NT2/D1 (cell line): ENCODE results near the gene AMIGO1.
A peak's percentile ranks its signal among the peaks of the same experiment; 100 is the strongest.

Experiments used
- DNase-seq: peaks from one replicate; pipeline ENCODE4 v3.0.0-alpha.2; 2011; ENCODE audit warnings: low read depth, low spot score
- H3K27me3 ChIP-seq: 2 replicates; pipeline ENCODE4 v1.6.0; 2011; ENCODE audit warnings: mild to moderate bottlenecking; ENCODE audit not compliant: insufficient read length, insufficient read depth
- H3K36me3 ChIP-seq: 2 replicates; pipeline ENCODE4 v1.6.1; 2011; ENCODE audit warnings: mild to moderate bottlenecking, low read length, mixed read lengths; ENCODE audit not compliant: insufficient read depth, insufficient read length
- H3K4me1 ChIP-seq: 2 replicates; pipeline ENCODE4 v1.5.1; 2011; ENCODE audit not compliant: insufficient read depth, insufficient read length
- H3K4me3 ChIP-seq: 2 replicates; pipeline ENCODE4 v1.5.1; 2011; ENCODE audit warnings: low read depth; ENCODE audit not compliant: insufficient read length
- H3K9ac ChIP-seq: 2 replicates; pipeline ENCODE4 v1.6.0; 2011; ENCODE audit warnings: low read depth; ENCODE audit not compliant: insufficient read length
- H3K9me3 ChIP-seq: 2 replicates; pipeline ENCODE4 v1.5.1; 2011; ENCODE audit warnings: mild to moderate bottlenecking, low read length; ENCODE audit not compliant: insufficient read depth
- SUZ12 ChIP-seq: IDR thresholded peaks from 2 replicates; pipeline ENCODE4 v1.6.1; 2011; ENCODE audit not compliant: insufficient read length, insufficient read depth; ENCODE audit errors: extremely low read depth
- YY1 ChIP-seq: IDR thresholded peaks from 2 replicates; pipeline ENCODE4 v1.6.1; 2011; ENCODE audit not compliant: insufficient read length, insufficient read depth
- ZNF274 ChIP-seq: IDR thresholded peaks from 2 replicates; pipeline ENCODE4 v1.6.1; 2011; ENCODE audit warnings: mild to moderate bottlenecking, low read depth, low read length

Gene AMIGO1

DNA sequence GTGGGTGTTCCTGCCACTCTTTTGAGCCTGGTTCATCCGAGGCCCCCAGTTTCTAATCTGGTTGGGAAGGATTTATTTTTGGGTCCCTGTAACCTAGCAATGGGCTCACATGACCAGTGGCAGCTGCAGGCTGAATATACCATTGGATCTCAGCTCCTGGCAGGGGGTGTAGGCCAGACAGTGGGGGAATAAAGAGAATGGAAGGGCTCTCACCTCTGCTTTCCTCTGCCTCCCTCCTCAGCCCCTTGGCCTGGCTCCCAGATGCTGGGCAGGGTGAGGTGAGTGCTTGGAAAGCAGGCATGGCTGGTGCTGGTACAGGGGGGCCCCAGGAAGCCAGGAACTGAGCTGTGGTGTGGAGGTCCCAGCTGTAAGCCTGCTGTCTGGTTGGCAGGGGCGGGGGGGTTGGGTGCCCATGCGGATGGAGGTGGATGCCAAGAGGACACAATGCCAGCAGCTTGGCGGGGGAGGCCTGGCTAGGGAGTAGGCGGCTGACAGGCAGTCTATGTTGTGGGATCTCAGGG is 26.5 kb upstream of the AMIGO1 start:
- DNase-seq = no peak

DNA sequence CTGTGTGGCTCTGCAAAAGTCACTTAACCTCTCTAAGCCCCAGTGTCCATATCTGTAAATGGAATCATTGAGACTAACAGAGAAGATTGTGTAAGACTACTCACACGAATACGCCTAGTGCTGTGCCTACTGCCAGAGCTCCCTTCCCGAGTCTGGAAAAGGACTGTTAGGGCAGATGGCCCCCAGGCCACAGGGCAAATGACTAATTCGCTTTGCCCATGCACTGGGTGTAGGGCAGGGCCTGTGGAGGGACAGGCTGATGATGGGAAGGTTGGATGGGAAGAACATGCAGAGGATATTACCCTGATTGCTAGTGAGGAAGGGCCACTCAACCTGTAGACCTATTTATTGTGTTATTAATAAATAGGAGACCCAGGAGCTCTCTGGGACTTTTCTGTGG is 26.0 kb upstream of the AMIGO1 start:
- TF ChIP-seq SUZ12 = no peak
- TF ChIP-seq ZNF274 = no peak
- no peak for TF ChIP-seq YY1
- H3K9ac ChIP-seq = no peak overlapping the region
- H3K4me1 ChIP-seq = peaks cover 19% of the 10 kb centered on the region
- H3K27me3 ChIP-seq = peaks cover 12% of the 10 kb centered on the region
- DNase-seq = no peak
- H3K36me3 ChIP-seq = no peaks in the 10 kb centered on the region
- no peaks in the 10 kb centered on the region for H3K9me3 ChIP-seq
- H3K4me3 ChIP-seq = no peak overlapping the region

More for the DNA sequence above, 26.5 kb upstream of the AMIGO1 start:
- Histone ChIP-seq H3K4me1 (peaks cover 20% of the 10 kb centered on the region), H3K9ac (no peak overlapping the region), H3K9me3 (no peaks in the 10 kb centered on the region), H3K27me3 (peaks cover 7% of the 10 kb centered on the region), H3K4me3 (no peak overlapping the region), H3K36me3 (no peaks in the 10 kb centered on the region)
- no peak for TF ChIP-seq YY1
- TF ChIP-seq ZNF274 = no peak
- no peak for TF ChIP-seq SUZ12

DNA sequence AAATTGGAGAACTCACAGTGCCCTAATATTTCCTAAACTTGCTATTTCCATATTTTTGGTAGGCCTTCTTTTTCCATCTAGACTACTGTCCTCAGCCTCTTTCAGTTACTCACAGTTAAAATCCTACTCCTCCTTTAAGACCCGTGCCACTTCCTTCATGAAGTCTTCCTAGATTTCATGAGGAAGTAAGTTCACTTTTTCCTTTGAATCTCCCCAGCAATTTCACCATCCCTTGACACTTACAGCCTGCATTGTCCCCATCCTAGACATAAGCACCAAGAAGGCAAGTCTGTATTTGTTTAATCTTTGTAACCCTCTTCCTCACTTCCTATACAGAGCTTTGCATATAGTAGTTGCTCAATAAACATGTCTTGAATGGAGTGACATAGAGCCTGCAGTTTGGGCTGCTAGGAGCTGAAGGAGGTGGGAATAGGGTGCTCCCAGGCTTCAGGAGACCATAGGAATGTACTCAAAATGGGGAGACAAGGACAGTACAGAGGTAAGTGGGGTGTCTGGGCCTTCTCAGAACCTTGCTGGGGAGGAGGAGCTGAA is 24.9 kb upstream of the AMIGO1 start:
- H3K4me3 ChIP-seq = no peak overlapping the region
- no peaks in the 10 kb centered on the region for H3K36me3 ChIP-seq
- no peak for DNase-seq
- no peaks in the 10 kb centered on the region for H3K9me3 ChIP-seq
- H3K9ac ChIP-seq = no peak overlapping the region
- H3K27me3 ChIP-seq = peaks cover 12% of the 10 kb centered on the region
- no peak for TF ChIP-seq SUZ12
- no peak for TF ChIP-seq ZNF274
- TF ChIP-seq YY1 = no peak
- peaks cover 16% of the 10 kb centered on the region for H3K4me1 ChIP-seq

DNA sequence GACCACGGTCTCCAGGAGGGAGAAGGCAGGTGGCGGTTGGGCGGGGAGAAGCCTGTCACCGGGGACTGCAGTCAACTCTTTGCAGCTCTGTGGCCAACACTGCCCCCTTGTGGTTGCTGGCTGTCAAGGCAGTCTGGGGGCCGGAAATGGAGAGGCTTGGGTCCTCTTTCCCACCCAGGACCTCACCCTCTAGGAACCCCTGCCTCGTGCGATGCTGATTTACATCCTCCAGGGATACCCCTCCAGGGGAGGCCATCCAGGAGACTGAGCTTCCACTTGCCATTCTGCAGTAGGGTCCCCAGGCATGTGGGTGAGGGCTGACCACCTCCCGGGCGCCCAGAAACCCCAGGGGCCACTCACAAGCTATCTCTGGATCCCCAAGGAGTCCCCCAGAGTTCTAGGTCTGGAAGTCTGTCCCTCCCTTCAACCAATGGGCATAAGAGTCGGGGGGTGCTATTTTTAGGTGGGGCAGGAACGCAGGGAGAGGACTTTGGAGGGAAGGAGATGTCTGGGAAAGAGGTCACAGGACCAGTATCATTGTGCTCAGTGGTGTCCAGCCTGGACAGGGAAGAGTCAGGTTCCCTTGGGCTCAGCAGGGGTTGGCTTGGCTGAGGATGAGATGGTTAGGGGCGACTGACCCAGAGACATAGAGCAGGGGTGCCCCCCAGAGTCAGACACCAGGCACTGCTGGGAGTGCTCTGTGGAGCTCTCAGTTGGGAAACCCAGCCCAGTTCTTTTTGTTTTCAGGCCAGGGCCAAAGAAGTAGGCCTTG is 23.0 kb upstream of the AMIGO1 start:
- H3K4me1 ChIP-seq = peaks cover 13% of the 10 kb centered on the region
- H3K4me3 ChIP-seq = no peak overlapping the region
- no peaks in the 10 kb centered on the region for H3K36me3 ChIP-seq
- TF ChIP-seq ZNF274 (no peak), SUZ12 (no peak), YY1 (no peak)
- H3K9me3 ChIP-seq = no peaks in the 10 kb centered on the region
- peak; percentile 77 for DNase-seq
- H3K27me3 ChIP-seq = peaks cover 13% of the 10 kb centered on the region
- peak overlapping the region; percentile 17 for H3K9ac ChIP-seq

DNA sequence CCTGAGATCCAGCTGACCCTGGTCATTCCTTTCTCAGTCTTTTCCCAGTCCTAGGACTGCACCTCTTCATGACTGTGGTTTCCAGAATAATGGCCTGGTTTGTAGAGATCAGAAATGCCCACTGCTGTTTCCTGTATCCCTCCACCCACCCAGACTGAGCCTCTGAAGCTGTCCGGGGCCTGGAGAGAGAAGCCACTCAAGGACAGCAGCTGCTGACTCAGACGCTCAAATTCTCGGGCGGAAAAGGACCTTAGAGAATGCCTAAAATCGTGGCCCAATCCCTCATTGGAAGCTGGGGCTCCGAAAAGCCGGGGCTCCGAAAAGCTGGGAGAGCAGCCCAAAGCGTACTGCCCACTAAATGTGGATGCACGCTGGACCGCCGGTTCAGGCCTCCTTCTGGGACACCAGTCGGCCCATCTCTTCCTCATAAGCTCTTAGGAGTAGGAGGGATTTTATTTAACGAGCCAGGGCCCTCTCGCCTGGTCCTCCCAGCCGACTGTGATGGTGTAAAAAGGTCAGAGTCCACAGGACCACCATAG is 22.4 kb upstream of the AMIGO1 start:
- H3K9ac ChIP-seq = no peak overlapping the region
- H3K4me3 ChIP-seq = no peak overlapping the region
- H3K9me3 ChIP-seq = no peaks in the 10 kb centered on the region
- no peaks in the 10 kb centered on the region for H3K36me3 ChIP-seq
- TF ChIP-seq ZNF274 (no peak), SUZ12 (no peak), YY1 (no peak)
- peaks cover 13% of the 10 kb centered on the region for H3K4me1 ChIP-seq
- H3K27me3 ChIP-seq = peaks cover 19% of the 10 kb centered on the region
- no peak for DNase-seq

DNA sequence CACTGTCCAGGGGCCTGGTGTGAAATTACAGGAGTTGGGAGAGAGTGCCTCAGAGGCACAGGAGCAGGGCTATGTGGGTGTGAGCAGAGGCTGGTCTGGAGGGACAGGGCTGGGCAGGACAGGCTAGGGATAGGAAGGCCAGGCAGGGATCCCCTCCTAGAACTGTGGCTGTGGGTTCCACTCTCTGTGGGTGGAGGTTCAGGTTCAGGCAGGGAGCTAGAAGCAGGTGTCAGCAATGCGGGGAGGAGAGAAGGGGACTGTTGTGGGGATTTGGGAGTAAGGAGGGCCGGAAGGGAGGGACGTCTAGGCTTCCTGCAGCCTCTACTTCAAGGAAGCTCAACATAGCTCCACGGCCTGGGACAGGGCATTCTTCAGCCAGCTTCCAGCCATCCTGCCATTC is 21.9 kb upstream of the AMIGO1 start:
- H3K4me1 ChIP-seq = peaks cover 13% of the 10 kb centered on the region

DNA sequence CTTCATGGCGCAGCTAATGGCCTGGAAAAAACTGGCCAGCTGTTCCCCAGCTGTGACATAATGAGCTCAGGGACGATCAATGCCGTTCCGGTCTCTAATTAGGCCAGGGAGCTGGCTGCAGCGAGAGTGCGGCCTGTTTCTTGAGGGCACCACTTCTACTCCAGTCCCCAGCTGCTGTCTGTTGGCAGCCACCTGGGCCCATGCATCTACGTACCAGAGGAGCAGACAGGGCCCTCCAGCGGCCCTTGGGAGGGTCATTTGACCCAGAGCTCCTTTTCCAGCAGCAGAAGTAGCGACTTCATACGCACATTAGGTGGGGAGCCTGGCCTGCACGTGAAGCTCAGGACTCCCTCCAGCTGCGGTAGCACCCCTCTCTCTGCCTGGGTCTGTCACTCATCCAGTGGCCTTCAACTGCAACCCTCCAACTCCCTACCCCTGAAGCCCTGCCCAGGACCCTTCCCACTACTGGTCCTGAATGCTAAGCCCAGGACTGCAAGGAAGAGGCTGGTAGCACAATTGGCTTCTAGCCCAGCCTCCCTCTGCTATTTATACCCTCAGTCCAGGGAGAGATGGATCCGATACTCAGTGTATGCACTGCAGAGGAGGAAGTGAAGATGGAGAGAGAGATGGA is 21.0 kb upstream of the AMIGO1 start:
- TF ChIP-seq SUZ12 = no peak
- no peak for TF ChIP-seq ZNF274
- TF ChIP-seq YY1 = no peak
- Histone ChIP-seq H3K9ac (peak overlapping the region; percentile 8), H3K4me1 (peaks cover 13% of the 10 kb centered on the region), H3K4me3 (no peak overlapping the region), H3K9me3 (no peaks in the 10 kb centered on the region), H3K36me3 (no peaks in the 10 kb centered on the region), H3K27me3 (peaks cover 19% of the 10 kb centered on the region)
- DNase-seq = no peak

More for the DNA sequence above, 21.9 kb upstream of the AMIGO1 start:
- H3K27me3 ChIP-seq = peaks cover 19% of the 10 kb centered on the region
- TF ChIP-seq SUZ12 (no peak), ZNF274 (no peak), YY1 (no peak)
- no peak for DNase-seq
- H3K36me3 ChIP-seq = no peaks in the 10 kb centered on the region
- H3K9me3 ChIP-seq = no peaks in the 10 kb centered on the region
- H3K9ac ChIP-seq = peak overlapping the region; percentile 45
- H3K4me3 ChIP-seq = no peak overlapping the region
